SKM-1 (cell line): ENCODE data around the gene RANBP2.

ENCODE experiments used
- DNase-seq: peaks from one replicate; lab custom pipeline; 2025; ENCODE audit not compliant: unreplicated experiment; lab: John Stamatoyannopoulos, UW

Gene RANBP2

GRCh38 chr2:108776475-108776874, 57.2 kb downstream of the RANBP2 start:
- no peak for DNase-seq

- no peak for DNase-seq
These were observed 59.6 kb downstream of the RANBP2 start for GRCh38 chr2:108778857-108779256.

DNA sequence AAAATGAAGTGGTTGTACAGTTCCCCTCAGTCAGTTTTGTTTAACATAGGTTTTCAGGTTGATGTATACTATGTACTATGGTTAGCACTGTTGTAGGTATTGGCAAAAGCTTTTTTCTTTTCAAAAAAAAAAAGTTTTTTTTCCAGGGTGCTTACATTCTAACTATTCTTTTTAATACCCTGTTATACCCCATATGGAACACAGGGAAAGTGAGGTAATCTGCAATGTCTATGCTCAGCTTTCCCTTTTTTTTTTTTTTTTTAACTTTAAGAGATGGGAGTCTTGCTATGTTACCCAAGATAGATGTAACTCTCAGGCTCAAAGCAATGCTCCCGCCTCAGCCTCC, 66.7 kb downstream of the RANBP2 start:
- no peak for DNase-seq

- DNase-seq, result peak; percentile 84
These were observed 67.3 kb downstream of the RANBP2 start, which contains the start of gene CCDC138 for GRCh38 chr2:108786354-108787215. Gene CCDC138 (plus strand): TSS chr2:108786771. CDS start chr2:108786823, 52 bp downstream.

DNA sequence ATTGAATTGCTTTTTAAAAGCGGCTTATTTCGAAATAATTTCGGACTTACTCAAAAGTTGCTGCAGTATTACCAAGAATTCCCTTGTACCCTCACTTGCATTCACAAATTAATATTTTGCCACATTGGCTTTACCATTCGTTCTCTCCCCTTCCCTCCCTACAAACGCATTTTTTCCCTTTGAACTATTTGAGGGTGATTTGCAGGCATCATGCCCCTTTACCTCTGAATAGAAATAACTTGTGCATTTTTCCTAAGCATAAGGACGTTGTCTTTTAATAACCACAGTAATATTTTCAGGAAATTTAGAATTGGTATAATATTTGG, 67.9 kb downstream of the RANBP2 start:
- no peak for DNase-seq

DNA sequence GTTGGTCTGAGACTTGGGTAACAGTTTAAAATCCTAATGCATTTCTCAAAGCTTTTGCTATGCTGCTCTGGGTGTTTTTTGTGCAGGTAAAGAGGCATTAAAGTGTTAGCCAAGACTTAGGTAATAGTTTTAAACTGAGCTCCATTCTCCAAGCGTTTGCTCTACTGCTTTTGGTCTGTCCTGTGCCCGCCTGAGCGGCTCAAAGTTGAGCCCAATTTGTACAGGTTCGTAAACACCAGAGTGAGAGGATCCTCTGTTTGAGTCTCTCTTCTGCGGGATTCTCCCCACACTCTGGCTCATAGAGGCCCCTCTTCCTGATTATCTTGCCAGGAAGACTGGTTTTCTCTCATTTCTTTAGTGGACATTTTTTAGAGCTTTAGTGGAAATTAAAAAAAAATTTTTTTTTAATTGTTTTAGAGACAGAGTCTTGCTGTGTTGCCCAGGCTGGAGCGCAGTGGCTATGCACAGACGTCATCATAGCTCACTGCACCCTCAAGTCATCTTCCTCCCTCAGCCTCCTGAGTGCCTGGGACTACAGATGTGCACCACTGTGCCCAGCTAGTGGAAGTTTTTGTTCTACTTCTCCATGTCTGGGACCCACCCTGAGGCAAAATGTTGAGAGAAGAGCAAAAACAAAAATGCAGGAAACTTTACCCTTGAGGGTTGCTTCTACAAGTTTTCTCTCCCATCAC, 83.9 kb downstream of the RANBP2 start:
- DNase-seq, result no peak

- no peak for DNase-seq
These were observed 85.8 kb downstream of the RANBP2 start for GRCh38 chr2:108805032-108805431.

DNA sequence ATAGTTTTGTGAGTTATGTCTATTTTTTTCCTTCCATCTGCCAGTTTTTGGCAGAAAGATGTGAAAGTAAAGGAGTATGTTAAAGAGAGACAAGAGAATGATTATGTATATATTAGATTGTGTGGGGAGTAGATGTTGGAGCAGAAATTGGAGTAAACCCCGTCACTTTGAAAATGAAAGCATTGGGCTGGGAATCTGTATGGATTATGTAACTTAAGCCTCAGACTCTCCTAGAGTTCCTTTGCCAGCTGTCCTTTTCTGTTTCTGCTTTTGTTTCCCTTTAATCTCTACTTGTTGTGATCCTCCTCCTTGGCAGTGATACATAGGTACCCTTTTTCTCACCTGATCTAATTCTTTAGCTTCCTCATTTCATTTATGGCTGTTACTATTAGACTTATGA, 86.5 kb downstream of the RANBP2 start:
- no peak for DNase-seq

DNA sequence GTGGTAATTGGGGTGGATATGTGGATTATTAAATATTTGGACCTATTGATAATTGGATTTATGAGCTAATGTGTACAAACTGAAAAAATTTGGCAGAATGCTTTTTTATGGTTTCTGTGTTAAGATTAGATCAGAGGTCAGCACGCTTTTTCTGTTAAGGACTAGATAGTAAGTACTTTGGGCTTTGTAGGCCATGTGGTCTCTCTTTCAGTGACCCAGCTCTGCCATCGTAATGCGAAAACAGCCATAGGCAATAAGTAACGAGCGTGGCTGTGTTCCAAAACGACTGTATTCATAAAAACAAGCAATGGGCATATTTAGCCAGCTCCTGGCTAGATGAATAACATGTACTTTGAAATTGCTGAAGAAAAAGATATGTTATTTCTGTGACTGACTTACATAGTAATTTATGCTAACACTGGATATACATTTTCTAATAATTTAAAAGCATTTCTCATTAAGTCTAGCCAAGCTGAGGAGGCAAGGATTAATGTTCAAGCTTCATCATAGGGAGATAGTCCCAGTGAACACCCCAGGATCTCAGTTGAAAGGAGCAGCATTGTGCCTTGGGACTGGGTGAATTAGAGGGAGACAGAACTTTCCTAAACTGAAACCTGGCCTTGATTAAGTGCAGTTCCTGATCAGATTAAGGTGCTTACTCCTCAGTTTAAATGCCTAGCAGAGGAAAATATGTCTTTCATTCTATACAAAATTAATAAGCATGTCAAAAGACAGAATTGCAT, 87.3 kb downstream of the RANBP2 start:
- DNase-seq, result no peak

- DNase-seq, result no peak
These were observed 90.7 kb downstream of the RANBP2 start for GRCh38 chr2:108809936-108810335.

DNA sequence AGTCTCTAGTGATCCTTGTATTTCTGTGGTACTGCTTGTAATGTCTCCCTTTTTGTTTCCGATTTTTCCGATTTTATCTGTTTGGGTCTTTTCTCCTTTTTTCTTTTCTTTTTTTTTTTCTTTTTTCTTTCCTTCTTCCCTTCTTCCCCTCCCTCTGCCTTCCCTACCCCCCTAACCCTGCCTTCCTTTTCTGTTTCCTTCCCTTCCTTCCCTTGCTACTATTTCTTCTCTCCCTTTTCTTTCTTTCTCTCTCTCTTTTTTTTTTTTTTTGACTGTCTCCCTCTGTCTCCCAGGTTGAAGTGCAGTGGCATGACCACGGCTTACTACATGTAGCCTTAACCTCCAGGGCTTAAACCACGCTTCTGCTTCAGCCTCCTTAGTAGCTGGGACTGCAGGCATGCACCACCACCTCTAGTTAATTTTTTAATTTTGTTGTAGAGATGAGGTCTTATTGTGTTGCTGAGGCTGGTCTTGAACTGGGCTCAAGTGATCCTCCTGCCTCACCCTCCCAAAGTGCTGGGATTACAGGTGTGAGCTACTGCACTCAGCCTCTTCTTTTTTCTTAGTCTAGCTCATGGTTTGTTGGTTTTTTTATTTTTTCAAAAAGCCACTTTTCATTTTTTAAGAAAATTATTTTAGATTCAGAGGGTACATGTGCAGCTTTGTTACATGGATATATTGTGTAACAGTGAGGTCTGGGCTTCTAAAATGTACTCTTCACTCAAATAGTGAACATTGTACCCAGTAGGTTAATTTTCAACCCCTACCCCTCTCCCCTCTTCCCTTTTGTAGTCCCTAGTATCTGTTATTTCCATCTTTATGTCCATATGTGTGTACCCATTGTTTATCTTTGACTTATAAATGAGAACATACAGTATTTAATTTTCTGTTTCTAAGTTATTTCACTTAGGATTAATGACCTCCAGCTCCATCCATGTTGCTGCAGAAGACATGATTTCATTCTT, 92.0 kb downstream of the RANBP2 start:
- DNase-seq, result no peak

GRCh38 chr2:108813732-108814131, 94.5 kb downstream of the RANBP2 start:
- DNase-seq, result no peak

DNA sequence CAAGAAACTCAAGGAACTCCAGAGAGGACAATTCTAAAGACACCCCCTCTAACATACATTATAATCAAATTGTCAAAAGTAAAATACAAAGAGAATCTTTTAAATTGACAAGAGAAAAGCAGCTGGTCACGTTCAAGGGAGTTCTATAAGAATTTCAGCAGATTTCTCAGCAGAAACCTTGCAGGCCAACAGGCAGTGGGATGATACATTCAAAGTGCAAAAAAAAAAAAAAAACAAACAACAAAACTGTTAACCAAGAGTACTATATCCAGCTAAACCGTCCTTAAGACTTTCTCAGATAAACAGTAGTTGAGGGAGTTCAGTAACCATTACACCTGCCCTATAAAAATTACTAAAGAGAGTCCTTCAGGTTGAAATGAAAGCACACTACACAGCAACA, 101.2 kb downstream of the RANBP2 start:
- DNase-seq, result no peak

DNA sequence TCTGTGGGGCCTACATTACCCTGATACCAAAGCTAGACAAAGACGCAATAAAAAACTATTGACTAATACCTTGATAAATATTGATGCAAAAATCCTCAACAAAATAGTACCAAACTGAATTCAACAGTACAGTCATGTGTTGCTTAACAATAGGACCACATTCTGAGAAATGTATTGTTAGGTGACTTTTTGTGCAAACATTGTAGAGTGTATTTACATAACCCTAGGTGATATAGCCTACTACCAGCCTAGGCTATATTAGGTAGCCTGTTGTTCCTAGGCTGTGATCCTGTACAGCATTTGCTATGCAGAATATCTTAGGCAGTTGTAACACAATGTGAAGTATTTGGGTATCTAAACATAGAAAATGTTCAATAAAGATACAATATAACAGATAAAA, 104.0 kb downstream of the RANBP2 start:
- DNase-seq, result no peak

GRCh38 chr2:108824316-108825070, 105.2 kb downstream of the RANBP2 start:
- DNase-seq, result no peak

DNA sequence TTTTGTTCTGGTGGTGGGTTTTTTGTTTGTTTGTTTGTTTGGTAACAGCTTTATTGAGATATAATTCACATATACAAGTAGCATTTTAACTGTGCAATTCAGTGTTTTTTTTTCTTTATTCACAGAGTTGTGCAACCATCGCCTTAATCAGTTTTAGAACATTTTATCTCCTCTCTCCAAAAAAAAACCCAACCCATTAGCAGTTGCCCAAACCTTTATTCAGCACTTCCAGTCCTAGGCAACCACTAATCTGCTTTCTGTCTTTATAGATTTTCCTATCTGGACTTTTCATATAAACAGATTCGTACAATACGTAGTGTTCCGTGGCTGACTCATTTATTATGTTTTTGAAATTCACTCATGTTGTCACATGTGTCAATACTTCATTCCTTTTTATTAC, 106.0 kb downstream of the RANBP2 start:
- DNase-seq, result no peak

DNA sequence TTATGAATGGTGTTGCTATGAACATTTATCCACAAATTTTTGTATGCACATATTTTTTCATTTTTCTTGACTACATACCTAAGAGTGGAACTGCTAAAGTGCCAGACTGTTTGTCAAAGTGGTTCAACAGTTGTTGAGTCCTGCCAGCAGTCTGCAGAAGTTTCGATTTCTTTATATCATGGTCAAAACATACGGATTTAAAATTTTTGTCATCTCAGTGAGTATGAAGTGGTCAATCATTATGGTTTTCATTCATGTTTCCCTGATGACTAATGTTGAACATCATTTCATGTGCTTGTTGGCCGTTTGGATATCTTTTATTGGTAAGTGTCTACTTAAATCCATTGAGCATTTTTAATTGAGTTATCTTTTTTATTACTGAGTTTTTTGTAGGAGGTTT, 106.5 kb downstream of the RANBP2 start:
- DNase-seq, result no peak

DNA sequence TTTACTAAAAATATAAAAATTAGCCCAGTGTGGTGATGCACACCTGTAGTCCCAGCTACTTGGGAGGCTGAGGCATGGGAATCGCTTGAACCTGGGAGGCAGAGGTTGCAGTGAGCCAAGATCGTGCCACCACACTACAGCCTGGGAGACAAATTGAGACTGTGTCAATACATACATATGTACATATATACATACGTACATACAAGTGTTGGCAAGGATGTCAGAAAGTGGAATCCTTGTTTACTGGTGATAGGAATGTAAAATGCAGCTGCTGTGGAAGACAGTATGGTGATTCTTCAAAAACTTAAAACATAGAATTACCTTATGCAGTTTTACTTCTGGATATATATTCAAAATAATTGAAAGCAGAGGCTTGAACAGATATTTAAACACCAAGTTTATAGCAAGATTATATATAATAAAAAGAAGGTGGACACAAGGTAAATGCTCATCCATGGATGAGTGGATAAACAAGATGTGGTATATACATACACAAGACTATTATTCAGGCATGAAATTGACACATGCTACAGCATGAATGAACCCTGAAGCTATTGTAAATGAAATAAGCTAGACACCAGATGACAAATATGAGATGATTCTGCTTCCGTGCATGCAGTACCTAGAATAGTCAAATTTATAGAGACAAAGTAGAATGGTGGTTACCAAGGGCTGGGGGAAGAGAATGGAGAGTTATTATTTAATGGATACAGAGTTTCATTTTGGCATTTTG, 110.5 kb downstream of the RANBP2 start:
- DNase-seq, result no peak

DNA sequence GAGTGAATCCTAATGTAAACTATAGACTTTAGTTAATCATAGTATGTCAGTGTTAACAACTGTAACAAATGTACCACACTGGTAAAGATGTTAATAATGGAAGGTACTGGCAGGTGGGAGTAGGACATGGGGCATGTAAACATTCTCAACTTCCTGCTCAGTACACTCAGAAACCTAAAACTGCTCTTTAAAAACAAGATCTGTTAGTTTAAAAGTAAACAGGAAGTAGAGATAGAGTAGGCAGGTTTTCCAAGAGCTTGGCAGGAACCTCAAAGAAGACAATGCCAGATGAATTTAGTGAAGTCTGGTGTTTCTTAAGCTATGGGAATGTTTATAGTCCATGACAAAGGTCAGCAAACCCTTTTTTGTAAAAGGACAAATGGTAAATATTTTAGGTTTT, 113.9 kb downstream of the RANBP2 start:
- DNase-seq, result no peak
